Measurements from ENCODE around the gene SOX15. TPM values are rescaled to one million over a fixed set of nuclear protein-coding genes. Genes with fewer than 3 reads are reported as not detected.

Gene SOX15
- total and polyA plus RNA-seq, 2 of the 13 experiments (the other 11 are each of a cell fraction or from before 2014, with no cell fraction given) = 0.07 to 0.18 TPM

GRCh38 chr17:7561028-7561575 is 28.8 kb downstream of the SOX15 start (continued):
- TF ChIP-seq HIC2 (CRISPR knock-in tag; IDR thresholded peaks at IDR 0.05; ENCODE audit: low read depth) (no peak), SNAI1 (CRISPR knock-in tag; IDR thresholded peaks at IDR 0.05; ENCODE audit: borderline replicate concordance) (peak; percentile 73; the same call in 1 of the 2 replicates), SAFB2 (CRISPR knock-in tag; IDR thresholded peaks at IDR 0.05; ENCODE audit: borderline replicate concordance, low read depth) (0 out of 2 replicates have a peak, but pooled peaks have one; percentile 37), HCFC1 (IDR thresholded peaks at IDR 0.05; ENCODE audit: low read depth, low read length) (no peak), ZNF687 (CRISPR knock-in tag; IDR thresholded peaks at IDR 0.05) (peak; percentile 54), XRCC5 (optimal IDR thresholded peaks at IDR 0.05; ENCODE audit: low read length) (peak; percentile 79), ZNF577 (CRISPR knock-in tag; IDR thresholded peaks at IDR 0.05; ENCODE audit: borderline replicate concordance, low read depth) (no peak), STAG1 (CRISPR knock-in tag; IDR thresholded peaks at IDR 0.05) (peak; percentile 86), RXRA (CRISPR knock-in tag; IDR thresholded peaks at IDR 0.05) (0 out of 2 replicates have a peak, but pooled peaks have one; percentile 12), ZNF781 (CRISPR knock-in tag; IDR thresholded peaks at IDR 0.05; ENCODE audit: borderline replicate concordance, not compliant biosample characterization) (peak; percentile 9), PRMT3 (CRISPR knock-in tag; IDR thresholded peaks at IDR 0.05; ENCODE audit: borderline replicate concordance, low read depth) (0 out of 2 replicates have a peak, but pooled peaks have one; percentile 56), FLYWCH1 (CRISPR knock-in tag; IDR thresholded peaks at IDR 0.05) (no peak), ZNF724P (CRISPR knock-in tag; IDR thresholded peaks at IDR 0.05; ENCODE audit: borderline replicate concordance) (no peak), SYNCRIP (IDR thresholded peaks at IDR 0.05; ENCODE audit: insufficient read depth, low read depth, low read length) (no peak)
- TF ChIP-seq, protein P1, sequence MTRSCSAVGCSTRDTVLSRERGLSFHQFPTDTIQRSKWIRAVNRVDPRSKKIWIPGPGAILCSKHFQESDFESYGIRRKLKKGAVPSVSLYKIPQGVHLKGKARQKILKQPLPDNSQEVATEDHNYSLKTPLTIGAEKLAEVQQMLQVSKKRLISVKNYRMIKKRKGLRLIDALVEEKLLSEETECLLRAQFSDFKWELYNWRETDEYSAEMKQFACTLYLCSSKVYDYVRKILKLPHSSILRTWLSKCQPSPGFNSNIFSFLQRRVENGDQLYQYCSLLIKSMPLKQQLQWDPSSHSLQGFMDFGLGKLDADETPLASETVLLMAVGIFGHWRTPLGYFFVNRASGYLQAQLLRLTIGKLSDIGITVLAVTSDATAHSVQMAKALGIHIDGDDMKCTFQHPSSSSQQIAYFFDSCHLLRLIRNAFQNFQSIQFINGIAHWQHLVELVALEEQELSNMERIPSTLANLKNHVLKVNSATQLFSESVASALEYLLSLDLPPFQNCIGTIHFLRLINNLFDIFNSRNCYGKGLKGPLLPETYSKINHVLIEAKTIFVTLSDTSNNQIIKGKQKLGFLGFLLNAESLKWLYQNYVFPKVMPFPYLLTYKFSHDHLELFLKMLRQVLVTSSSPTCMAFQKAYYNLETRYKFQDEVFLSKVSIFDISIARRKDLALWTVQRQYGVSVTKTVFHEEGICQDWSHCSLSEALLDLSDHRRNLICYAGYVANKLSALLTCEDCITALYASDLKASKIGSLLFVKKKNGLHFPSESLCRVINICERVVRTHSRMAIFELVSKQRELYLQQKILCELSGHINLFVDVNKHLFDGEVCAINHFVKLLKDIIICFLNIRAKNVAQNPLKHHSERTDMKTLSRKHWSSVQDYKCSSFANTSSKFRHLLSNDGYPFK (CRISPR knock-in tag; IDR thresholded peaks at IDR 0.05; ENCODE audit: borderline replicate concordance) = peak; percentile 96
- TF ChIP-seq, protein P2, sequence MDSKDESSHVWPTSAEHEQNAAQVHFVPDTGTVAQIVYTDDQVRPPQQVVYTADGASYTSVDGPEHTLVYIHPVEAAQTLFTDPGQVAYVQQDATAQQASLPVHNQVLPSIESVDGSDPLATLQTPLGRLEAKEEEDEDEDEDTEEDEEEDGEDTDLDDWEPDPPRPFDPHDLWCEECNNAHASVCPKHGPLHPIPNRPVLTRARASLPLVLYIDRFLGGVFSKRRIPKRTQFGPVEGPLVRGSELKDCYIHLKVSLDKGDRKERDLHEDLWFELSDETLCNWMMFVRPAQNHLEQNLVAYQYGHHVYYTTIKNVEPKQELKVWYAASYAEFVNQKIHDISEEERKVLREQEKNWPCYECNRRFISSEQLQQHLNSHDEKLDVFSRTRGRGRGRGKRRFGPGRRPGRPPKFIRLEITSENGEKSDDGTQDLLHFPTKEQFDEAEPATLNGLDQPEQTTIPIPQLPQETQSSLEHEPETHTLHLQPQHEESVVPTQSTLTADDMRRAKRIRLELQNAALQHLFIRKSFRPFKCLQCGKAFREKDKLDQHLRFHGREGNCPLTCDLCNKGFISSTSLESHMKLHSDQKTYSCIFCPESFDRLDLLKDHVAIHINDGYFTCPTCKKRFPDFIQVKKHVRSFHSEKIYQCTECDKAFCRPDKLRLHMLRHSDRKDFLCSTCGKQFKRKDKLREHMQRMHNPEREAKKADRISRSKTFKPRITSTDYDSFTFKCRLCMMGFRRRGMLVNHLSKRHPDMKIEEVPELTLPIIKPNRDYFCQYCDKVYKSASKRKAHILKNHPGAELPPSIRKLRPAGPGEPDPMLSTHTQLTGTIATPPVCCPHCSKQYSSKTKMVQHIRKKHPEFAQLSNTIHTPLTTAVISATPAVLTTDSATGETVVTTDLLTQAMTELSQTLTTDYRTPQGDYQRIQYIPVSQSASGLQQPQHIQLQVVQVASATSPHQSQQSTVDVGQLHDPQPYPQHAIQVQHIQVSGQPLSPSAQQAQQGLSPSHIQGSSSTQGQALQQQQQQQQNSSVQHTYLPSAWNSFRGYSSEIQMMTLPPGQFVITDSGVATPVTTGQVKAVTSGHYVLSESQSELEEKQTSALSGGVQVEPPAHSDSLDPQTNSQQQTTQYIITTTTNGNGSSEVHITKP (CRISPR knock-in tag; IDR thresholded peaks at IDR 0.05; ENCODE audit: low read depth) = no peak

Measured in HepG2 (cell line).